ENCODE data around the gene ANKRD44. TPM values are rescaled to one million over a fixed set of nuclear protein-coding genes. Genes with fewer than 3 reads are reported as not detected.

Gene ANKRD44
- total RNA-seq, 2 donors from 2014 or later: 57.8 to 93.4 TPM

DNA sequence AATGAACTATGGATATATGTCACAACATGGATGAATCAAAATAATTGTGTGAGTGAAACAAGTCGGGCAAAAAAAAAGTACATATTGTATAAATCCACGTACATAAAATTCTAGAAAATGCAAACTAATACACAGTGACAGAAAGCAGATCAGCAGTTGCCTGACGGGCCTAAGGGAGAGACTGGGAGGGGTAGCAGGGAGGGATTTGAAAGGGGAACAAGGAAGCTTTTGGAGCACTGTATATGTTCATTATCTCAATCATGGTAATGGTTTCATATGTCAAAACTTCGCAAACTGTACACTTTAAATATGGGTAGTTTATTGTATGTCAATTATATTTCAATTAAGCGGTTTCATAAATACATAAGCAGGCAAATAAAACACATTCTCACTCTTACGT, 153.8 kb downstream of the ANKRD44 start:
- H3K4me3 ChIP-seq: no peak overlapping the region
- peaks cover 40 to 43% of the 10 kb centered on the region in 2 donors for H3K4me1 ChIP-seq (ENCODE audit: control insufficient read depth in 1 of 2, low read depth in 2 of 2)
- H3K9me3 ChIP-seq: no peaks in the 10 kb centered on the region

DNA sequence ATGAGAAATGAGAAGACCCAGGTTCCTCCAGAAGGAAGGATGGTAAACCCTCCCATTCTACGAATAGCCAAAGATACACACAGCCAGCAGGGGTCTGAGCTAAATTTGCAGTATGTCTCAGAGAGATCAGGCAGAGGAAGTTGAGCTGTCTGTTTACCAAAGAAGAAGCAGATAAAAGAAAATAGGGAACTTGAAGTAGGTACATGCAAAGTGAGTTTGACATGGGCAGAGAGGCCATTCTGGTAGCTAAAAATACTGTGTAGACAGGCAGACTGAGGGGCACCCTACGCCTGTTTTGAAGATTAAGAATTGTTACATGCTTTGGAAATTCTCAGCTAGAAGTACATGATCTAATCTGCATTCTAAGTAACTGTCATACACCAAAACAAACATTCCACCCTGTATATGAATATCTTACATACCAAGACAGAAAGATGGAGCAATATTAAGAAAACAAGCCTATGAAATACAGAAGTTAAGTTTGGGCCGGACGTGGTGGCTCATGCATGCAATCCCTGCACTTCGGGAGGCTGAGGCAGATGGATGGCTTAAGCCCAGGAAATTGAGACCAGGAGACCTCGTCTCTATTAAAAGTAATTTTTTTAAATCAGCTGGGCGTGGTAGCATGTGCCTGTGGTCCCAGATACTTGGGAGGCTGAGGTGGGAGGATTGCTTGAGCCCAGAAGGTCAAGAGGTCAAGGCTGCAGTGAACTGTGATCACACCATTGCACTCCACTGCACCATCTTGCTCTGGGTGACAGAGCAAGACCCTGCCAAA, 157.9 kb downstream of the ANKRD44 start:
- Histone ChIP-seq H3K4me1 (ENCODE audit: control insufficient read depth in 1 of 2, low read depth in 2 of 2) (peaks cover 24% of the 10 kb centered on the region in 2 donors), H3K36me3 (no peaks in the 10 kb centered on the region), H3K27me3 (replicated peaks; ENCODE audit: insufficient read depth) (no peaks in the 10 kb centered on the region), H3K4me3 (no peak overlapping the region), H3K27ac (peak overlapping the region; percentile 38 to 40), H3K9me3 (no peaks in the 10 kb centered on the region)
- ATAC-seq (ENCODE audit: insufficient number of reproducible peaks, low FRiP score, low read depth): no peak
- TF ChIP-seq, protein P1, sequence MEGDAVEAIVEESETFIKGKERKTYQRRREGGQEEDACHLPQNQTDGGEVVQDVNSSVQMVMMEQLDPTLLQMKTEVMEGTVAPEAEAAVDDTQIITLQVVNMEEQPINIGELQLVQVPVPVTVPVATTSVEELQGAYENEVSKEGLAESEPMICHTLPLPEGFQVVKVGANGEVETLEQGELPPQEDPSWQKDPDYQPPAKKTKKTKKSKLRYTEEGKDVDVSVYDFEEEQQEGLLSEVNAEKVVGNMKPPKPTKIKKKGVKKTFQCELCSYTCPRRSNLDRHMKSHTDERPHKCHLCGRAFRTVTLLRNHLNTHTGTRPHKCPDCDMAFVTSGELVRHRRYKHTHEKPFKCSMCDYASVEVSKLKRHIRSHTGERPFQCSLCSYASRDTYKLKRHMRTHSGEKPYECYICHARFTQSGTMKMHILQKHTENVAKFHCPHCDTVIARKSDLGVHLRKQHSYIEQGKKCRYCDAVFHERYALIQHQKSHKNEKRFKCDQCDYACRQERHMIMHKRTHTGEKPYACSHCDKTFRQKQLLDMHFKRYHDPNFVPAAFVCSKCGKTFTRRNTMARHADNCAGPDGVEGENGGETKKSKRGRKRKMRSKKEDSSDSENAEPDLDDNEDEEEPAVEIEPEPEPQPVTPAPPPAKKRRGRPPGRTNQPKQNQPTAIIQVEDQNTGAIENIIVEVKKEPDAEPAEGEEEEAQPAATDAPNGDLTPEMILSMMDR (IDR thresholded peaks at IDR 0.05): no peak
- no peak for DNase-seq (ENCODE audit: low spot score)

More for the DNA sequence above, 153.8 kb downstream of the ANKRD44 start:
- no peaks in the 10 kb centered on the region for H3K27me3 ChIP-seq (replicated peaks; ENCODE audit: insufficient read depth)
- ATAC-seq (ENCODE audit: insufficient number of reproducible peaks, low FRiP score, low read depth) (no peak), DNase-seq (ENCODE audit: low spot score) (no peak)
- H3K27ac ChIP-seq: no peak overlapping the region
- TF ChIP-seq, protein P1 (IDR thresholded peaks at IDR 0.05): no peak
- no peaks in the 10 kb centered on the region for H3K36me3 ChIP-seq

DNA sequence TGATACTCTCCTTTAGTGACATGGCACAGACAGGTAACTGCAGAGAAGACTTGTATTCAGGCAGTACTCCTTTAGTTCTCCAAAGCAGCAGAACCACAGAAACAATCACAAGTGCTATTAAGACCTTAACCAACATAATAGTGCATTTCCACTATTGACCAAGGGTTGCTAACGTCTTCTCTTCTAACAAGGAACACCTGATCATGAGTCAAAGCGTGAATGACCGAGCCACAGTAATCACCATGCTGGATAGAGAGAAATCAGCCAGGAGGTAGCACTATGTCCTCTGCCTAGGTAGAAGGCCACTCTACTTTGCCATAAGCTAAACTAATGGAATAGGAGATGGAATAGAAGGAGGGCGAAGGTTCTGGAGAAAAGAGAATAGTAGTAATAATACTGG, 161.0 kb downstream of the ANKRD44 start:
- no peak overlapping the region for H3K27ac ChIP-seq
- no peak overlapping the region for H3K4me3 ChIP-seq
- H3K36me3 ChIP-seq: no peaks in the 10 kb centered on the region
- ATAC-seq (ENCODE audit: insufficient number of reproducible peaks, low FRiP score, low read depth): no peak
- H3K9me3 ChIP-seq: no peaks in the 10 kb centered on the region
- TF ChIP-seq, protein P1 (IDR thresholded peaks at IDR 0.05): no peak
- DNase-seq (ENCODE audit: low spot score): no peak
- H3K4me1 ChIP-seq (ENCODE audit: control insufficient read depth in 1 of 2, low read depth in 2 of 2): peaks cover 21 to 24% of the 10 kb centered on the region in 2 donors
- H3K27me3 ChIP-seq (replicated peaks; ENCODE audit: insufficient read depth): no peaks in the 10 kb centered on the region

DNA sequence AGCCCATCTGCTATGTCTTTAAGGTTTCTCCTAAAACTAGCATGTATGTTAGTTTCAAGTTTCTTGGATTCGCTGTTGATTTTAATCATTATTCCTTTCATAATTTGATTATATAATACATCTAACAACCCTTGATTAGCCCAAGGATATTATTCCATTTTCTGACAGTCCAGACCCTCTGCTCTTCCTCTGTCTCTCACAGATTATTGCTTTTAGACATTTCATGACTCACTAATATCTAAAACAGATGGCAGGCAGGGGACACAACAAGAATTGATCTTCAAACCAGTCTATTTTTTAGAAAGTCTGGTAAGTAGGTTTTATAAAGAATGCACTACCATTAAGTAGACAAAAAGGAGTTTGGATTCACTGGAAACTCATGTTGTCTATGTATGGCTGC, 162.2 kb downstream of the ANKRD44 start:
- no peak overlapping the region for H3K27ac ChIP-seq
- H3K9me3 ChIP-seq: no peaks in the 10 kb centered on the region
- H3K27me3 ChIP-seq (replicated peaks; ENCODE audit: insufficient read depth): no peaks in the 10 kb centered on the region
- ATAC-seq (ENCODE audit: insufficient number of reproducible peaks, low FRiP score, low read depth) (no peak), DNase-seq (ENCODE audit: low spot score) (no peak)
- H3K4me1 ChIP-seq (ENCODE audit: control insufficient read depth in 1 of 2, low read depth in 2 of 2): peaks cover 19 to 23% of the 10 kb centered on the region in 2 donors
- no peak overlapping the region for H3K4me3 ChIP-seq
- no peaks in the 10 kb centered on the region for H3K36me3 ChIP-seq
- TF ChIP-seq, protein P1 (IDR thresholded peaks at IDR 0.05): no peak

GRCh38 chr2:197147942-197148341, 162.6 kb downstream of the ANKRD44 start:
- Histone ChIP-seq H3K36me3 (no peaks in the 10 kb centered on the region), H3K9me3 (no peaks in the 10 kb centered on the region), H3K4me3 (no peak overlapping the region), H3K27ac (no peak overlapping the region), H3K27me3 (replicated peaks; ENCODE audit: insufficient read depth) (no peaks in the 10 kb centered on the region), H3K4me1 (ENCODE audit: control insufficient read depth in 1 of 2, low read depth in 2 of 2) (peaks cover 15 to 18% of the 10 kb centered on the region in 2 donors)
- ATAC-seq (ENCODE audit: insufficient number of reproducible peaks, low FRiP score, low read depth): no peak
- DNase-seq (ENCODE audit: low spot score): no peak
- TF ChIP-seq, protein P1 (IDR thresholded peaks at IDR 0.05): no peak
